Suprapubic skin (tissue), 3 donors: ENCODE data around the gene HYCC2.

Experiments used
- CTCF ChIP-seq, 2 donors: fragments of 200-600 bp in 1 of 2; fragments of 450-650 bp in 1 of 2; sonication (generic) in 1 of 2; IDR thresholded peaks; one replicate each; pipeline ENCODE4 v1.5.1; 2016 to 2019; ENCODE audit warnings: antibody characterized with exemption in 2 of 2, mild to moderate bottlenecking in 1 of 2, moderate library complexity in 1 of 2
- POLR2A ChIP-seq, 2 donors: fragments of 450-650 bp; IDR thresholded peaks; one replicate each; pipeline ENCODE4 v1.6.1; 2017; ENCODE audit warnings: antibody characterized with exemption in 2 of 2, mild to moderate bottlenecking in 2 of 2, moderate library complexity in 2 of 2

GRCh38 chr2:201110615-201111014 lies 39.1 kb upstream of the HYCC2 start:
- no peak for TF ChIP-seq CTCF (IDR thresholded peaks at IDR 0.05)
- no peak for TF ChIP-seq POLR2A (IDR thresholded peaks at IDR 0.05)
